Measurements from ENCODE around the gene RBBP8NL.

Gene RBBP8NL

GRCh38 chr20:62362991-62363919 lies 64.1 kb downstream of the RBBP8NL start:
- WGBS (ENCODE audit: extremely low coverage, insufficient coverage, insufficient read length): no CpG with 5 or more reads among the region's 20 CpGs
- H3K4me3 ChIP-seq (ENCODE audit: low read depth, low read length): no peak overlapping the region
- H3K79me1 ChIP-seq (ENCODE audit: low read length): peaks cover 38% of the 10 kb centered on the region

DNA sequence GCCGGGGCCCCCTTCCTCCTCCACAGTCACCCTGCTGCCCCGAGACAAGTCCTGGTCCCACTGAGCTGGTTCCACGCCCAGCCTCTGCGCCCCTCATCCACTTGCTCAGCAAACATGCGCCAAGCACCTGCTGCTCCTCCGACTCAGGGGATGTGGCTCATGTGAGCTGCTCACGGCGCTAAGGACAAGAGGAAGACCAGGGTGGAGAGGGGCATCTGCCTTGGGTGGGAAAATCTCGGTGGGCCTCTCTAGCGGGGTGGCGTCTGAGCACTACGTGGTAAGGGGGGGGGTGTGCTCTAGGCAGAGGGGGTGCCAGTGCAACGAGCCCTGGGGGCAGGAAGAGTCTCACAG lies 64.8 kb downstream of the RBBP8NL start:
- Histone ChIP-seq H3K4me3 (ENCODE audit: low read depth, low read length) (no peak overlapping the region), H3K79me1 (ENCODE audit: low read length) (peaks cover 31% of the 10 kb centered on the region), H4K91ac (ENCODE audit: low read depth, low read length) (peak overlapping the region; percentile 28), H4K12ac (ENCODE audit: low read depth, low read length) (no peak overlapping the region), H3K27me3 (ENCODE audit: insufficient read depth, low read length) (no peaks in the 10 kb centered on the region), H2BK12ac (ENCODE audit: low read length) (no peak overlapping the region), H3K4ac (ENCODE audit: low read depth, low read length) (peak overlapping the region; percentile 31), H3K9me3 (ENCODE audit: insufficient read depth, low read depth, low read length) (peaks cover 2% of the 10 kb centered on the region), H3K18ac (ENCODE audit: low read length) (no peak overlapping the region), H3K9ac (ENCODE audit: low read length) (no peak overlapping the region), H3K14ac (ENCODE audit: low read length) (peak overlapping the region; percentile 67), H2AFZ (ENCODE audit: insufficient read depth, low read length, poor library complexity) (peak overlapping the region; percentile 15), H2AK5ac (ENCODE audit: low read length) (peak overlapping the region; percentile 55), H2BK120ac (ENCODE audit: insufficient read depth, low read length, poor library complexity) (peak overlapping the region; percentile 54), H3K36me3 (ENCODE audit: control insufficient read depth in 1 of 2, insufficient read depth in 2 of 2, low read length in 2 of 2) (peaks cover 33 to 38% of the 10 kb centered on the region in 2 experiments), H4K8ac (ENCODE audit: low read depth, low read length) (no peak overlapping the region), H3K27ac (ENCODE audit: low read depth, low read length) (peak overlapping the region; percentile 75), H3K4me1 (ENCODE audit: control insufficient read depth in 1 of 2, insufficient read depth in 2 of 2, low read length in 2 of 2) (peaks cover 43 to 57% of the 10 kb centered on the region in 2 experiments), H3K4me2 (ENCODE audit: low read length) (no peak overlapping the region), H3K79me2 (ENCODE audit: control insufficient read depth, insufficient read depth, low read length, poor library complexity) (peaks cover 63% of the 10 kb centered on the region), H2BK5ac (ENCODE audit: low read depth, low read length, poor library complexity) (no peak overlapping the region), H3K23ac (ENCODE audit: low read length) (no peak overlapping the region)
- WGBS (ENCODE audit: extremely low coverage, insufficient coverage, insufficient read length): no CpG with 5 or more reads among the region's 13 CpGs
- DNase-seq: no peak

More at GRCh38 chr20:62362991-62363919, 64.1 kb downstream of the RBBP8NL start:
- peak overlapping the region; percentile 61 for H3K4ac ChIP-seq (ENCODE audit: low read depth, low read length)
- H2AK5ac ChIP-seq (ENCODE audit: low read length): no peak overlapping the region
- no peak overlapping the region for H2BK12ac ChIP-seq (ENCODE audit: low read length)
- H3K9me3 ChIP-seq (ENCODE audit: insufficient read depth, low read depth, low read length): peaks cover 2% of the 10 kb centered on the region
- H4K8ac ChIP-seq (ENCODE audit: low read depth, low read length): no peak overlapping the region
- H2BK120ac ChIP-seq (ENCODE audit: insufficient read depth, low read length, poor library complexity): no peak overlapping the region
- no peak overlapping the region for H4K91ac ChIP-seq (ENCODE audit: low read depth, low read length)
- no peak overlapping the region for H2AFZ ChIP-seq (ENCODE audit: insufficient read depth, low read length, poor library complexity)
- no peak overlapping the region for H4K12ac ChIP-seq (ENCODE audit: low read depth, low read length)
- peak overlapping the region; percentile 5 for H3K27ac ChIP-seq (ENCODE audit: low read depth, low read length)
- no peak overlapping the region for H3K18ac ChIP-seq (ENCODE audit: low read length)
- DNase-seq: no peak
- no peak overlapping the region for H2BK5ac ChIP-seq (ENCODE audit: low read depth, low read length, poor library complexity)
- H3K4me1 ChIP-seq (ENCODE audit: control insufficient read depth in 1 of 2, insufficient read depth in 2 of 2, low read length in 2 of 2): peaks cover 50 to 64% of the 10 kb centered on the region in 2 experiments
- H3K27me3 ChIP-seq (ENCODE audit: insufficient read depth, low read length): no peaks in the 10 kb centered on the region
- H3K36me3 ChIP-seq (ENCODE audit: control insufficient read depth in 1 of 2, insufficient read depth in 2 of 2, low read length in 2 of 2): peaks cover 26 to 32% of the 10 kb centered on the region in 2 experiments
- H3K79me2 ChIP-seq (ENCODE audit: control insufficient read depth, insufficient read depth, low read length, poor library complexity): peaks cover 57% of the 10 kb centered on the region
- H3K23ac ChIP-seq (ENCODE audit: low read length): no peak overlapping the region
- no peak overlapping the region for H3K4me2 ChIP-seq (ENCODE audit: low read length)
- H3K14ac ChIP-seq (ENCODE audit: low read length): no peak overlapping the region
- H3K9ac ChIP-seq (ENCODE audit: low read length): no peak overlapping the region

GRCh38 chr20:62361799-62362589 lies 65.3 kb downstream of the RBBP8NL start:
- Histone ChIP-seq H3K14ac (ENCODE audit: low read length) (peak overlapping the region; percentile 73), H3K79me1 (ENCODE audit: low read length) (peaks cover 27% of the 10 kb centered on the region), H4K8ac (ENCODE audit: low read depth, low read length) (peak overlapping the region; percentile 41), H3K79me2 (ENCODE audit: control insufficient read depth, insufficient read depth, low read length, poor library complexity) (peaks cover 66% of the 10 kb centered on the region), H3K4me3 (ENCODE audit: low read depth, low read length) (no peak overlapping the region), H3K23ac (ENCODE audit: low read length) (no peak overlapping the region), H3K36me3 (ENCODE audit: control insufficient read depth in 1 of 2, insufficient read depth in 2 of 2, low read length in 2 of 2) (peaks cover 38 to 43% of the 10 kb centered on the region in 2 experiments), H2AK5ac (ENCODE audit: low read length) (peak overlapping the region; percentile 55), H2AFZ (ENCODE audit: insufficient read depth, low read length, poor library complexity) (peak overlapping the region; percentile 15), H3K4me1 (ENCODE audit: control insufficient read depth in 1 of 2, insufficient read depth in 2 of 2, low read length in 2 of 2) (peaks cover 41 to 54% of the 10 kb centered on the region in 2 experiments), H2BK120ac (ENCODE audit: insufficient read depth, low read length, poor library complexity) (peak overlapping the region; percentile 54), H3K9ac (ENCODE audit: low read length) (no peak overlapping the region), H4K91ac (ENCODE audit: low read depth, low read length) (peak overlapping the region; percentile 69), H2BK5ac (ENCODE audit: low read depth, low read length, poor library complexity) (peak overlapping the region; percentile 71), H2BK12ac (ENCODE audit: low read length) (peak overlapping the region; percentile 81), H3K4me2 (ENCODE audit: low read length) (peak overlapping the region; percentile 21), H3K4ac (ENCODE audit: low read depth, low read length) (peak overlapping the region; percentile 31), H3K27ac (ENCODE audit: low read depth, low read length) (peak overlapping the region; percentile 90), H3K9me3 (ENCODE audit: insufficient read depth, low read depth, low read length) (peaks cover 2% of the 10 kb centered on the region), H4K12ac (ENCODE audit: low read depth, low read length) (no peak overlapping the region), H3K18ac (ENCODE audit: low read length) (peak overlapping the region; percentile 55), H3K27me3 (ENCODE audit: insufficient read depth, low read length) (no peaks in the 10 kb centered on the region)
- WGBS (ENCODE audit: extremely low coverage, insufficient coverage, insufficient read length): no CpG with 5 or more reads among the region's 34 CpGs
- DNase-seq: peak; percentile 88 to 89
